Measurements from ENCODE around the gene PCSK7.

DNA sequence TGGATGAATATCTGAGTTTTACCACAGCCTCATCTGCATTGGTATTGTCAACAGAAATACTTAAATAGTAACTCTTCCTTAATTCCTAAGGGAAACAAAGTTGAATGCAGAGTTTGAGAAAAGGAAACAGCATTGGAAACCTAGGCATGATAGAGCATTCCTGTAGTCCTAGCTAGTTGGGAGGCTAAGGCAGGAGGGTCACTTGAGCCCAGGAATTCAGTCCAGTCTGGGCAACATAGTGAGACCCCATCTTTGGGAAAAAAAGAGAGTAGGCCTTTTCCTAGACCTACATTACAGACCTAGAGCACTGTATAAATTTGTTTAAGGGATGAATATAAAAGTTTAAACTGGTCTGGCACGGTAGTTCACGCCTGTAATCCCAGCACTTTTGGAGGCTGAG lies 74.4 kb downstream of the PCSK7 start:
- no peak for TF ChIP-seq HDGF (IDR thresholded peaks at IDR 0.05; ENCODE audit: borderline replicate concordance)
- no peak for TF ChIP-seq ELF4 (IDR thresholded peaks at IDR 0.05)
- TF ChIP-seq FOXA1 (IDR thresholded peaks at IDR 0.05), result no peak
- no peak for TF ChIP-seq SP1 (IDR thresholded peaks at IDR 0.05)
- TF ChIP-seq SUZ12 (IDR thresholded peaks at IDR 0.05), result no peak
- TF ChIP-seq BHLHE40 (IDR thresholded peaks at IDR 0.05; ENCODE audit: borderline replicate concordance), result no peak
- no peak for TF ChIP-seq FOXM1 (IDR thresholded peaks at IDR 0.05; ENCODE audit: borderline replicate concordance)
- TF ChIP-seq, protein P1, sequence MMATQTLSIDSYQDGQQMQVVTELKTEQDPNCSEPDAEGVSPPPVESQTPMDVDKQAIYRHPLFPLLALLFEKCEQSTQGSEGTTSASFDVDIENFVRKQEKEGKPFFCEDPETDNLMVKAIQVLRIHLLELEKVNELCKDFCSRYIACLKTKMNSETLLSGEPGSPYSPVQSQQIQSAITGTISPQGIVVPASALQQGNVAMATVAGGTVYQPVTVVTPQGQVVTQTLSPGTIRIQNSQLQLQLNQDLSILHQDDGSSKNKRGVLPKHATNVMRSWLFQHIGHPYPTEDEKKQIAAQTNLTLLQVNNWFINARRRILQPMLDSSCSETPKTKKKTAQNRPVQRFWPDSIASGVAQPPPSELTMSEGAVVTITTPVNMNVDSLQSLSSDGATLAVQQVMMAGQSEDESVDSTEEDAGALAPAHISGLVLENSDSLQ (IDR thresholded peaks at IDR 0.05), result no peak
- TF ChIP-seq ZNF384 (IDR thresholded peaks at IDR 0.05), result no peak
